Hepatocyte (in vitro differentiated cells): ENCODE data around the gene FUBP3.

Source experiments
- CTCF ChIP-seq: fragments of 200-600 bp; sonication (generic); IDR thresholded peaks from 2 replicates; pipeline ENCODE4 v1.5.1; 2016; ENCODE audit warnings: antibody characterized with exemption, mild to moderate bottlenecking; ENCODE audit not compliant: poor library complexity
- EZH2phosphoT487 ChIP-seq: fragments of 200-600 bp; sonication (generic); IDR thresholded peaks from one replicate; pipeline ENCODE4 v1.6.1; 2018; ENCODE audit warnings: antibody characterized with exemption, mild to moderate bottlenecking, low read depth, moderate library complexity; ENCODE audit not compliant: unreplicated experiment, severe bottlenecking

GRCh38 chr9:130590305-130590704 lies 10.9 kb downstream of the FUBP3 start:
- TF ChIP-seq CTCF: no peak
- TF ChIP-seq EZH2phosphoT487: no peak
